Gastroesophageal sphincter (tissue), 3 donors: ENCODE results near the gene APOBEC3A.
"Not testable (repeated sequence)": the region's sequence is repeated elsewhere in the genome, so short reads cannot be mapped to it uniquely, and the experiment has no call there.

Experiments used
- EP300 ChIP-seq: sonication (generic); formaldehyde crosslinking; IDR thresholded peaks from one replicate; pipeline ENCODE4 v1.6.1; 2017; ENCODE audit warnings: antibody characterized with exemption, mild to moderate bottlenecking
- POLR2A ChIP-seq, 2 donors: fragments of 450-650 bp; IDR thresholded peaks; one replicate each; pipeline ENCODE4 v1.6.1; 2017; ENCODE audit warnings: antibody characterized with exemption in 2 of 2, mild to moderate bottlenecking in 2 of 2, moderate library complexity in 1 of 2
- TF ChIP-seq, protein P1 (sequence below), 4 experiments: fragments of 200-600 bp in 2 of 4; fragments of 450-650 bp in 2 of 4; sonication (generic) in 1 of 4; IDR thresholded peaks; one replicate each; pipeline ENCODE4 v1.5.1; 2017 to 2019; ENCODE audit warnings: antibody characterized with exemption in 4 of 4, mild to moderate bottlenecking in 2 of 4, moderate library complexity in 2 of 4

DNA sequence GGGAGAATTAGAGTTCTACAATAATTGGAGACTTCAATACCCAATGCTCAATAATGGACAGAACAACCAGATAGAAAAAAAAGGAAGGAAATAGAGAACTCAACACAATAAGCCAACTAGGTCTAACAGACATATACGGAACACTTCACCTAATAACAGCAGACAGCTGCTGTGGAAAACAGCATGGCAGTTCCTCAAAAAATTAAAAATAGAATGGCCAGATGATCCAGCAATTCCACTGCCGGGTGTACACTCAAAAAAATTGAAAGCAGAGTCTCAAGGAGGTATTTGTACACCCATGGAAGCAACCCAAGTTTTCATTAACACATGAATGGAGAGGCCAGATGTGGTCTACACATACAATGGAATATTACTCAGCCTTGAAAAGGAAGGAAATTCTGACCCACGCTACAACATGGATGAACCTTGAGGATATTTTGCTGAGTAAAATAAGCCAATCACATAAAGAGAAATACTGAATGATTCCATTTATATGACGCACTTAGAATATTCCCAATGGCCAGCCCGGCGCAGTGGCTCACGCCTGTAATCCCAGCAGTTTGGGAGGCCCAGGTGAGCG lies 51.0 kb downstream of the APOBEC3A start:
- TF ChIP-seq POLR2A (IDR thresholded peaks at IDR 0.05); EP300: not testable (repeated sequence)
- TF ChIP-seq, protein P1, sequence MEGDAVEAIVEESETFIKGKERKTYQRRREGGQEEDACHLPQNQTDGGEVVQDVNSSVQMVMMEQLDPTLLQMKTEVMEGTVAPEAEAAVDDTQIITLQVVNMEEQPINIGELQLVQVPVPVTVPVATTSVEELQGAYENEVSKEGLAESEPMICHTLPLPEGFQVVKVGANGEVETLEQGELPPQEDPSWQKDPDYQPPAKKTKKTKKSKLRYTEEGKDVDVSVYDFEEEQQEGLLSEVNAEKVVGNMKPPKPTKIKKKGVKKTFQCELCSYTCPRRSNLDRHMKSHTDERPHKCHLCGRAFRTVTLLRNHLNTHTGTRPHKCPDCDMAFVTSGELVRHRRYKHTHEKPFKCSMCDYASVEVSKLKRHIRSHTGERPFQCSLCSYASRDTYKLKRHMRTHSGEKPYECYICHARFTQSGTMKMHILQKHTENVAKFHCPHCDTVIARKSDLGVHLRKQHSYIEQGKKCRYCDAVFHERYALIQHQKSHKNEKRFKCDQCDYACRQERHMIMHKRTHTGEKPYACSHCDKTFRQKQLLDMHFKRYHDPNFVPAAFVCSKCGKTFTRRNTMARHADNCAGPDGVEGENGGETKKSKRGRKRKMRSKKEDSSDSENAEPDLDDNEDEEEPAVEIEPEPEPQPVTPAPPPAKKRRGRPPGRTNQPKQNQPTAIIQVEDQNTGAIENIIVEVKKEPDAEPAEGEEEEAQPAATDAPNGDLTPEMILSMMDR (IDR thresholded peaks at IDR 0.05) = not testable (repeated sequence)
